Measurements from ENCODE around the gene MIPOL1. TPM values are rescaled to one million over a fixed set of nuclear protein-coding genes. Genes with fewer than 3 reads are reported as not detected.
"Not testable (repeated sequence)": the region's sequence is repeated elsewhere in the genome, so short reads cannot be mapped to it uniquely, and the experiment has no call there.

Gene MIPOL1
- total RNA-seq, 2 donors from 2014 or later = 16.7 to 19.6 TPM

- no peak for DNase-seq (ENCODE audit: low spot score)
- intact Hi-C loops (cut with DNase I) = no loop called here
These were observed 26.3 kb downstream of the MIPOL1 start for GRCh38 chr14:37223947-37224474.

- DNase-seq (ENCODE audit: low spot score); intact Hi-C loops (cut with DNase I): not testable (repeated sequence)
These were observed 27.9 kb downstream of the MIPOL1 start for GRCh38 chr14:37225668-37226067.

GRCh38 chr14:37230551-37231194, 32.9 kb downstream of the MIPOL1 start:
- intact Hi-C loops (cut with DNase I) = no loop called here
- no peak for DNase-seq (ENCODE audit: low spot score)

GRCh38 chr14:37232907-37233481, 35.3 kb downstream of the MIPOL1 start:
- intact Hi-C loops (cut with DNase I) = no loop called here
- no peak for DNase-seq (ENCODE audit: low spot score)

GRCh38 chr14:37234222-37234621, 36.5 kb downstream of the MIPOL1 start:
- intact Hi-C loops (cut with DNase I) = no loop called here

GRCh38 chr14:37236044-37236443, 38.3 kb downstream of the MIPOL1 start:
- DNase-seq (ENCODE audit: low spot score); intact Hi-C loops (cut with DNase I): not testable (repeated sequence)

More at GRCh38 chr14:37234222-37234621, 36.5 kb downstream of the MIPOL1 start:
- no peak for DNase-seq (ENCODE audit: low spot score)

- DNase-seq (ENCODE audit: low spot score) = no peak
- intact Hi-C loops (cut with DNase I) = no loop called here
These were observed 39.4 kb downstream of the MIPOL1 start for GRCh38 chr14:37237094-37237493.

GRCh38 chr14:37237735-37238200, 40.0 kb downstream of the MIPOL1 start:
- intact Hi-C loops (cut with DNase I) = no loop called here
- no peak for DNase-seq (ENCODE audit: low spot score)

- intact Hi-C loops (cut with DNase I) = loop anchor here in 1 of 2 donors (10.0 kb wide), 1 partner anchor 634 kb away; no protein-coding TSS in a partner anchor
These were observed 43.5 kb downstream of the MIPOL1 start for GRCh38 chr14:37241198-37241597.

GRCh38 chr14:37246427-37246829, 48.7 kb downstream of the MIPOL1 start:
- intact Hi-C loops (cut with DNase I) = loop anchor here in 1 of 2 donors (10.0 kb wide), 1 partner anchor 628 kb away; no protein-coding TSS in a partner anchor
- DNase-seq (ENCODE audit: low spot score) = no peak

More at GRCh38 chr14:37241198-37241597, 43.5 kb downstream of the MIPOL1 start:
- DNase-seq (ENCODE audit: low spot score) = no peak

GRCh38 chr14:37247791-37248461, 50.2 kb downstream of the MIPOL1 start:
- intact Hi-C loops (cut with DNase I) = loop anchor here in 1 of 2 donors (10.0 kb wide), 1 partner anchor 627 kb away; no protein-coding TSS in a partner anchor

GRCh38 chr14:37251775-37252174, 54.0 kb downstream of the MIPOL1 start:
- intact Hi-C loops (cut with DNase I) = no loop called here
- no peak for DNase-seq (ENCODE audit: low spot score)

More at GRCh38 chr14:37247791-37248461, 50.2 kb downstream of the MIPOL1 start:
- no peak for DNase-seq (ENCODE audit: low spot score)

GRCh38 chr14:37252434-37252833, 54.7 kb downstream of the MIPOL1 start:
- DNase-seq (ENCODE audit: low spot score) = no peak
- intact Hi-C loops (cut with DNase I) = no loop called here

GRCh38 chr14:37253905-37254304, 56.2 kb downstream of the MIPOL1 start:
- DNase-seq (ENCODE audit: low spot score) = no peak
- intact Hi-C loops (cut with DNase I) = no loop called here

- DNase-seq (ENCODE audit: low spot score) = no peak
- intact Hi-C loops (cut with DNase I) = no loop called here
These were observed 56.7 kb downstream of the MIPOL1 start for GRCh38 chr14:37254411-37254947.

GRCh38 chr14:37257501-37258070, 59.8 kb downstream of the MIPOL1 start:
- intact Hi-C loops (cut with DNase I) = no loop called here

GRCh38 chr14:37262649-37263048, 64.9 kb downstream of the MIPOL1 start:
- no peak for DNase-seq (ENCODE audit: low spot score)
- intact Hi-C loops (cut with DNase I) = no loop called here

More at GRCh38 chr14:37257501-37258070, 59.8 kb downstream of the MIPOL1 start:
- no peak for DNase-seq (ENCODE audit: low spot score)

GRCh38 chr14:37263656-37264236, 66.0 kb downstream of the MIPOL1 start:
- intact Hi-C loops (cut with DNase I) = no loop called here
- DNase-seq (ENCODE audit: low spot score) = no peak

- intact Hi-C loops (cut with DNase I) = no loop called here
- no peak for DNase-seq (ENCODE audit: low spot score)
These were observed 71.1 kb downstream of the MIPOL1 start for GRCh38 chr14:37268788-37269187.
